Measurements from ENCODE around the gene NECTIN1. TPM values are rescaled to one million over a fixed set of nuclear protein-coding genes. Genes with fewer than 3 reads are reported as not detected.

Gene NECTIN1
- total and polyA plus RNA-seq, 2 of the 4 experiments (the other 2 are of a cell fraction), result 2.3 to 4.2 TPM

GRCh38 chr11:119756169-119756865, 27.3 kb upstream of the NECTIN1 start:
- Histone ChIP-seq H4K20me1 (ENCODE audit: insufficient read depth, low read length) (no peaks in the 10 kb centered on the region), H3K56ac (ENCODE audit: extremely low read depth, insufficient read depth, low read length) (no peak overlapping the region), H3K18ac (ENCODE audit: low read depth, low read length) (no peak overlapping the region), H2BK5ac (ENCODE audit: low read depth, low read length, poor library complexity, severe bottlenecking) (no peak overlapping the region), H3K14ac (replicated peaks; ENCODE audit: low read depth, low read length) (no peak overlapping the region), H3K9me3 (ENCODE audit: control insufficient read depth, insufficient read depth, low read length) (0 out of 2 replicates have a peak, but pooled peaks cover 2% of the 10 kb centered on the region), H3K9me1 (ENCODE audit: insufficient read depth, low read length) (no peaks in the 10 kb centered on the region), H3K36me3 (ENCODE audit: control insufficient read depth, insufficient read depth, low read length) (no peaks in the 10 kb centered on the region), H3K4me1 (ENCODE audit: control insufficient read depth, insufficient read depth, low read length) (no peaks in the 10 kb centered on the region), H4K8ac (ENCODE audit: low read depth in 2 of 2, low read length in 2 of 2) (no peak overlapping the region), H4K91ac (ENCODE audit: insufficient read depth, low read depth, low read length) (no peak overlapping the region), H3K27me3 (ENCODE audit: control insufficient read depth, insufficient read depth, low read length) (peaks cover 40% of the 10 kb centered on the region), H2AK9ac (replicated peaks; ENCODE audit: low read depth, low read length, poor library complexity) (no peak overlapping the region), H2BK20ac (ENCODE audit: low read depth, low read length) (no peak overlapping the region), H2AFZ (replicated peaks; ENCODE audit: low read length, poor library complexity) (no peak overlapping the region), H3K9ac (ENCODE audit: low read depth, low read length) (no peak overlapping the region), H3K79me1 (ENCODE audit: low read depth in 1 of 2, low read length in 2 of 2) (no peaks in the 10 kb centered on the region), H4K5ac (ENCODE audit: low read depth, low read length) (no peak overlapping the region), H3K4me2 (ENCODE audit: low read depth, low read length) (no peak overlapping the region), H3K4me3 (ENCODE audit: insufficient read depth, low read depth, low read length) (no peak overlapping the region), H2BK120ac (ENCODE audit: low read depth, low read length) (no peak overlapping the region), H3K4ac (ENCODE audit: low read depth, low read length) (no peak overlapping the region), H3K27ac (ENCODE audit: insufficient read depth, low read length) (no peak overlapping the region), H3K23ac (ENCODE audit: low read depth, low read length) (no peak overlapping the region), H2AK5ac (ENCODE audit: low read depth, low read length) (no peak overlapping the region), H2BK15ac (ENCODE audit: low read depth, low read length) (no peak overlapping the region)
- no TSS peak for BruUV-seq (replicated peaks)
- no peak for TF ChIP-seq ELK1 (IDR thresholded peaks at IDR 0.05; ENCODE audit: borderline replicate concordance, low read depth, low read length)
- no peak for TF ChIP-seq FOS (IDR thresholded peaks at IDR 0.05; ENCODE audit: low read depth, low read length)
- no peak for TF ChIP-seq NFE2L2 (IDR thresholded peaks at IDR 0.05; ENCODE audit: low read depth, low read length)
- TF ChIP-seq RAD21 (IDR thresholded peaks at IDR 0.05; ENCODE audit: low read length), result no peak
- no peak for TF ChIP-seq MAZ (IDR thresholded peaks at IDR 0.05; ENCODE audit: borderline replicate concordance, low read depth, low read length)
- TF ChIP-seq BHLHE40 (IDR thresholded peaks at IDR 0.05; ENCODE audit: low read depth, low read length), result no peak
- no peak for TF ChIP-seq MXI1 (IDR thresholded peaks at IDR 0.05; ENCODE audit: borderline replicate concordance, low read depth, low read length)
- TF ChIP-seq CHD1 (IDR thresholded peaks at IDR 0.05; ENCODE audit: low read depth, low read length), result no peak
- no peak for TF ChIP-seq CEBPB (IDR thresholded peaks at IDR 0.05; ENCODE audit: low read depth, low read length)
- TF ChIP-seq CTCF (conservative IDR thresholded peaks at IDR 0.05; ENCODE audit: low read depth, low read length), result no peak
- dilution Hi-C loops (cut with HindIII; ENCODE audit: low sequenced_read_pairs, unreplicated experiment), result no loop called here
- WGBS, 2 experiments (ENCODE audit: extremely low coverage in 2 of 2, insufficient read length in 1 of 2), result no CpG with 5 or more reads among the region's 5 CpGs
- in situ Hi-C loops (cut with MboI; ENCODE audit: low sequenced_read_pairs), result no loop called here
- intact Hi-C loops (cut with micrococcal nuclease), result no loop called here
- ChIA-PET POLR2A (ENCODE audit: unreplicated experiment) (no interaction called here), CTCF (no interaction called here)
- ATAC-seq (ENCODE audit: low read depth), result no peak; the same call in 1 of the 2 replicates
- DNase-seq, result no peak

Measured in IMR-90 (cell line).